Testis (tissue), 3 donors: ENCODE data around the gene TANC2. TPM values are rescaled to one million over a fixed set of nuclear protein-coding genes. Genes with fewer than 3 reads are reported as not detected.
"Not testable (repeated sequence)": the region's sequence is repeated elsewhere in the genome, so short reads cannot be mapped to it uniquely, and the experiment has no call there.

Experiments used
- DNase-seq: peaks from one replicate; pipeline ENCODE4 v3.0.0-alpha.2; 2019
- H3K27ac ChIP-seq, 2 donors: fragments of 200-600 bp; sonication (generic); one replicate each; pipeline ENCODE4 v1.5.1; 2019
- H3K27me3 ChIP-seq: fragments of 200-600 bp; sonication (generic); one replicate; pipeline ENCODE4 v1.5.1; 2019
- H3K36me3 ChIP-seq: fragments of 200-600 bp; sonication (generic); one replicate; pipeline ENCODE4 v1.5.1; 2017; ENCODE audit warnings: low read depth; ENCODE audit errors: missing control alignments
- H3K4me1 ChIP-seq: fragments of 200-600 bp; sonication (generic); one replicate; pipeline ENCODE4 v1.5.1; 2019
- H3K4me3 ChIP-seq, 2 donors: fragments of 200-600 bp; sonication (generic); one replicate each; pipeline ENCODE4 v1.5.1; 2017 to 2019
- H3K9me3 ChIP-seq: fragments of 200-600 bp; sonication (generic); one replicate; pipeline ENCODE4 v1.5.1; 2017
- CTCF ChIP-seq, 3 experiments: fragments of 450-650 bp in 2 of 3; fragments of 200-600 bp in 1 of 3; sonication (generic) in 1 of 3; IDR thresholded peaks; one replicate each; pipeline ENCODE4 v1.5.1; 2016 to 2019; ENCODE audit warnings: antibody characterized with exemption in 3 of 3, mild to moderate bottlenecking in 2 of 3, moderate library complexity in 1 of 3
- POLR2A ChIP-seq: fragments of 450-650 bp; IDR thresholded peaks from one replicate; pipeline ENCODE4 v1.6.1; 2017; ENCODE audit warnings: antibody characterized with exemption, mild to moderate bottlenecking, moderate library complexity
- WGBS, 2 donors: methylation state at CpG; one replicate each; pipeline ENCODE4 v1.1.5; 2018; 5-methylcytosine and 5-hydroxymethylcytosine counted together
- intact Hi-C: fragments of 100-400 bp; cut with DNase I; formaldehyde crosslinking; loops from one replicate; pipeline ENCODE4 v1.15.1; 2023; ENCODE audit warnings: low total_unique reads
- polyA plus RNA-seq: library from polyadenylated mRNA; stranded (reverse); fragments of 350-450 nt; fragmentation: Illumina TruSeq; extraction: RNeasy Lipid Tissue Mini Kit (QIAGEN cat#74804); gene quantifications from one replicate; pipeline ENCODE4 v1.2.3, GENCODE V29; 2014; ENCODE audit warnings: low read depth, low replicate concordance; ENCODE audit not compliant: insufficient read depth
- total RNA-seq, 2 donors: library from RNA; depleted of rRNA; stranded (reverse); fragments of >200 nt; gene quantifications; one replicate each; pipeline ENCODE4 v1.2.3, GENCODE V29; 2016

Gene TANC2
- total and polyA plus RNA-seq, 3 donors from 2014 or later = 53.2 to 219 (median 163) TPM

DNA sequence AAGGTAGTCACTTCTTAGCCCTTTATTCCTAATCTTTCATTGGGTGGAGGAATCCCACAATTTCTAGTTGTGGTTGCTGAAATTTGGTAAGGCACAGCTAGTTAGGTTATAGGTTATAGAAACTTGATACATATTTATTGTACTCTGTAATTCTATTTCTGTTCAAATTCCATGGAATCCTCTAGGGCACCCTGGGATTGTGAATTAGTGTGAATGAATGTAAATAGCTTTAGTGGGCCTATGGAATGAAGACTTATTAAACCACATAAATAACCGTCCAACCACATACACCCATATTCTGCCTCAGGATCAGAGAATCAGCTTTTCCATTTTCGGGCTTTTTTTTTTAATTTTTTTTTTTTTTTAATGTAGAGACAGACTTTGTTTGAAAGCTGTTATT lies 9.2 kb downstream of the TANC2 start:
- WGBS, 2 donors = 82 to 88% methylated on average over 2 of the region's 2 CpGs
- Histone ChIP-seq H3K27me3 (no peaks in the 10 kb centered on the region), H3K36me3 (no peaks in the 10 kb centered on the region), H3K9me3 (no peaks in the 10 kb centered on the region), H3K4me3 (no peak overlapping the region), H3K4me1 (no peaks in the 10 kb centered on the region), H3K27ac (no peak overlapping the region)
- TF ChIP-seq CTCF (IDR thresholded peaks at IDR 0.05) = no peak
- no peak for TF ChIP-seq POLR2A
- no peak for DNase-seq
- intact Hi-C loops = no loop called here

DNA sequence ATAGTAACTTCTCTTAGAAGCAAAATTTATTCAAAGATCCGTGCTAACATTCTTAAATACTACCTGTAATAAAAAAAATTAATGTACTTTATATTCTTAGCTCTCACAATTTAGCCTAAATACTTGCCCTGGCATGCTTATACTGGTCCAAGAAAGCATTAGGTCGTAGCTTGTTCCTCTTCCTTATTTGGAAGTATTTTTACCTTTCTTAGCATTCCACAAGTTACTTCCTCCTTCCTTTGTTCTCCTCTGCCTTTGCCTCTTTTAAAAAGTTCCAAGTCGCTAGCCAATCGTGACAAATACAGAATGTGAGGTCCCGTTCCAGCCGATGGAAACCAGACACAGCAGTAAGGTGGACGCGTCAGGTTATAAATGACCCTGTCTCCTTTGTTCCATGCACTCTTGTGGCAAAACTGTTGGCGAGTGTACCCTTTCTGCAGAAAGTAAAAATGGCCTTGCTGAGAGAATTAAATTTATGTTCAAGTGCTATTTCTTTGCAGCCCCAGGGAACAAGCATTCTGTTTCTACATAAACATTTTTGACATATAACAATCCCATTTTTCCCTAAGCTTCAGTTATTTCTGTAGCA lies 10.7 kb downstream of the TANC2 start:
- H3K36me3 ChIP-seq, H3K27me3 ChIP-seq, H3K27ac ChIP-seq, intact Hi-C loops, H3K4me3 ChIP-seq, H3K9me3 ChIP-seq, H3K4me1 ChIP-seq, DNase-seq: not testable (repeated sequence)
- 81 to 86% methylated on average over 9 of the region's 9 CpGs for WGBS, 2 donors

DNA sequence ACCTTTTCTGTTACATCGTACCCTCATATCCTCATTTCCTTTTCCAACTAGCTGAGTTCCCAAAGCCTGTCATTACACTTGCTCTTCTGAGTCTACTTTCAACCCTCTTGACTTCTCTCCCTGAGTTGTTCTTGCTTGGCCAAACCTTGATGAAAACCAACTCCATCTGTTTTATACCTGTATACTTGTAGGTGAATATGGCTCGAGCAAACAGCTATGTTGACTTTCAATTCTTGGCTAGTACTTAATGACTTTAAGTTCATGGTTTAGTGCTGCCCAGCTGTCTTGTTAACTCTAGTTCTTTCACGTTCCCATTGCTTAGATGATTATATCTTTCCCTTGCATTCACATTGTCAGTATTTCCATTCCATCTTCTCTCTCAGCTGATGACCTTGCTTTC lies 14.8 kb downstream of the TANC2 start:
- Histone ChIP-seq H3K4me3 (no peak overlapping the region), H3K9me3 (no peaks in the 10 kb centered on the region), H3K27ac (no peak overlapping the region), H3K4me1 (no peaks in the 10 kb centered on the region), H3K27me3 (no peaks in the 10 kb centered on the region), H3K36me3 (no peaks in the 10 kb centered on the region)
- TF ChIP-seq CTCF (IDR thresholded peaks at IDR 0.05) = no peak
- TF ChIP-seq POLR2A = no peak
- no peak for DNase-seq
- intact Hi-C loops = no loop called here
- WGBS, 2 donors = 65 to 67% methylated on average over 3 of the region's 3 CpGs

DNA sequence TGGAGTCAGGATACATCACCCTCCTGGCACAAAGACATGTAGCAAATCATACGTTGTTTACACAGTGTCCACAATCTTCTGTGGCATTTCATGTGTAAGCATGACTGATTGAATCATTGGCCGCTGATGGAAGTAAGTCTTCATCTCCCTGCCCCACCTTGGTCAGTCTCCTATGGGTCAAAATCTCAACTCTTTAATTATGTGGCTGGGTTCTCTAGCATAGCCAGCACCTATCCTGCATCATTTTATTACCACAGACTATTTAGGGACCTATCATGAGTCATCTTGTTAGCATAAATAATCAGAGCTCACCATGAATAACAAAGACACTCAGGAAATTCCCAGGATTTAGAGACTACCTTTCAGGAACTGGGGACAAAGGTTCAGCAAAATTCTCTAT lies 15.9 kb downstream of the TANC2 start:
- DNase-seq = no peak
- TF ChIP-seq CTCF (IDR thresholded peaks at IDR 0.05) (no peak), POLR2A (no peak)
- no peaks in the 10 kb centered on the region for H3K9me3 ChIP-seq
- H3K4me1 ChIP-seq = no peaks in the 10 kb centered on the region
- intact Hi-C loops = no loop called here
- H3K27me3 ChIP-seq = no peaks in the 10 kb centered on the region
- no peaks in the 10 kb centered on the region for H3K36me3 ChIP-seq
- H3K27ac ChIP-seq = no peak overlapping the region
- H3K4me3 ChIP-seq = no peak overlapping the region
- WGBS, 2 donors = 73 to 75% methylated on average over 2 of the region's 2 CpGs

GRCh38 chr17:62984801-62985200 lies 18.8 kb downstream of the TANC2 start:
- no peaks in the 10 kb centered on the region for H3K4me1 ChIP-seq
- DNase-seq = no peak
- intact Hi-C loops = no loop called here
- WGBS, 2 donors = 91 to 93% methylated on average over 1 of the region's 1 CpG
- H3K4me3 ChIP-seq = no peak overlapping the region
- H3K9me3 ChIP-seq = no peaks in the 10 kb centered on the region
- no peaks in the 10 kb centered on the region for H3K36me3 ChIP-seq
- TF ChIP-seq POLR2A (no peak), CTCF (IDR thresholded peaks at IDR 0.05) (no peak)
- no peaks in the 10 kb centered on the region for H3K27me3 ChIP-seq
- H3K27ac ChIP-seq = no peak overlapping the region
